ENCODE data around the gene AMBP.

DNA sequence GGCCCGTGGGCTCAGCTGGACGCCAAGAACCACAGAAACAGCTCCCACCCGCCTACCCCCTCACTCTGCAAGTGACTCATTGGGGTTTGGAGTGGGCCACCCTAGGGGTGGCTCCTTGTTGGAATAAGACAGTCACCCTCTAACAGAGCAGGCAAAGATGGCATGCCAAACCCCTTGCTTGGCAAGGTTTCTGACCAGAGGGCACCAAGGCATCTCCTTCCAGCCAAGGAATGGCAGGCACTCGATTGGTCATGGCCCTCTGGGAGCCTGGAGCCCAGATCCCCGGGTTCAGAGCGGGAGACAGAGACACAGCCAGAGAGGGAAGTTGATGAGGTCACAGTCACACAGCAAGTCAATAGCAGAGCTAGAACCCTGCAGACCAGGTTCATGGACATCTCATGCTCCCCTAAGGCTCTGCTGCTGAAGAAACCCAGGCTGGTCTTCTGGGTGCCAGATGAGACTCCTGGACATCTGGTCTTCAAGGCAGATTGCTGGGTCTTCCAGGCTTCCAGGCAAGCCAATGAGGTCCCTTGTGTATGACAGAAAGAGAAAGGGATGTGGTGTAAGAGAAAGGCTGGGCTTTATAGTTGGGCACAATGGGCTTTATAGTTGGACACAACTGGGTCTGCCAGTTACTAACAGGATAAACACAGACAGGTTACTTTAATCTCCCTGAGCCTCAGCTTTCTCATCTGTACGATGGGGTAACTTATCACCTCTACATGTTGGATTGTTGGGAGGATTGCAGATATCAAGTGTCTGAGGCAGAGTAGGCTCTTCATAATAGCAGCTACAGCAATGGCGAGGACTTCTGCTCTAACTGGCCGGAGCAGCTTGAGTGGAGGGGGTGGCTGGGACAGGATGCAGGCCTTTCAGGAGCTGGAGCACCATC is 44.3 kb upstream of the AMBP start:
- TF ChIP-seq EZH2 (IDR thresholded peaks at IDR 0.05; ENCODE audit: low read length, unreplicated experiment) (no peak), CTCF (conservative IDR thresholded peaks at IDR 0.05; ENCODE audit: low read depth, low read length) (no peak)

Data from PC-3 (cell line).